B cell (primary cell): Measurements from ENCODE around the gene STK11. TPM values are rescaled to one million over a fixed set of nuclear protein-coding genes. Genes with fewer than 3 reads are reported as not detected.

ENCODE experiments used
- ATAC-seq: fragments of 200-7000 bp; cut with Tn5 transposase; one replicate; pipeline ENCODE4 v1.10.0; 2021; ENCODE audit warnings: low read depth, mild to moderate bottlenecking, moderate number of reproducible peaks, moderate library complexity
- CTCF ChIA-PET: fragments of 350-600 bp; sonication (Branson Sonifier 250); formaldehyde crosslinking; loops from one replicate; lab custom pipeline; 2021; ENCODE audit warnings: antibody characterized with exemption, inconsistent platforms; lab: Charles Lee
- POLR2A ChIA-PET: fragments of 350-600 bp; sonication (Branson Sonifier 250); formaldehyde crosslinking; loops from one replicate; lab custom pipeline; 2021; ENCODE audit warnings: antibody characterized with exemption; lab: Charles Lee
- DNase-seq: peaks from one replicate; pipeline ENCODE4 v3.0.0; 2013
- H2AFZ ChIP-seq: 2 replicates; pipeline ENCODE4 v1.6.1; 2012; ENCODE audit warnings: mild to moderate bottlenecking, low read depth, low read length; ENCODE audit not compliant: insufficient read depth, poor library complexity, severe bottlenecking
- H3K27ac ChIP-seq, 2 donors: 1 replicate in 1 of 2; 2 replicates in 1 of 2; pipeline ENCODE4 v1.5.1; 2012 to 2013; ENCODE audit warnings: low read length in 2 of 2, mild to moderate bottlenecking in 2 of 2, moderate library complexity in 1 of 2
- H3K27me3 ChIP-seq, 4 experiments: fragments of 200-600 bp in 1 of 4; sonication (generic) in 1 of 4; replicated peaks in 1 of 4; 1 replicate in 2 of 4; 2 replicates in 2 of 4; pipeline versions ENCODE4 v1.6.1 to v1.7.0; 2013 to 2016; ENCODE audit warnings: low read length in 3 of 4, mild to moderate bottlenecking in 2 of 4, mixed read lengths in 1 of 4, moderate library complexity in 1 of 4; ENCODE audit not compliant: insufficient read depth in 4 of 4, control insufficient read depth in 3 of 4; ENCODE audit errors: control extremely low read depth in 1 of 4
- H3K36me3 ChIP-seq, 2 experiments: replicated peaks in 1 of 2; 1 replicate in 1 of 2; 2 replicates in 1 of 2; pipeline versions ENCODE4 v1.6.1 to v1.7.1; 2013; ENCODE audit warnings: low read length in 1 of 2; ENCODE audit not compliant: insufficient read depth in 2 of 2, control insufficient read depth in 1 of 2; ENCODE audit errors: control extremely low read depth in 1 of 2, extremely low read depth in 1 of 2
- H3K4me1 ChIP-seq, 2 donors: fragments of 200-600 bp in 1 of 2; sonication (generic) in 1 of 2; 1 replicate in 1 of 2; 2 replicates in 1 of 2; pipeline versions ENCODE4 v1.5.1 to v1.6.1; 2013 to 2017; ENCODE audit warnings: low read length in 2 of 2; ENCODE audit not compliant: control insufficient read depth in 2 of 2, insufficient read depth in 2 of 2
- H3K4me2 ChIP-seq: replicated peaks from 2 replicates; pipeline ENCODE3; 2012; ENCODE audit warnings: mild to moderate bottlenecking, low read depth, low read length; ENCODE audit not compliant: poor library complexity, severe bottlenecking
- H3K4me3 ChIP-seq, 5 experiments: fragments of 200-600 bp in 1 of 5; sonication (generic) in 1 of 5; 1 replicate in 3 of 5; 2 replicates in 2 of 5; pipeline versions ENCODE4 v1.5.1 to v1.7.0; 2011 to 2016; ENCODE audit warnings: low read length in 4 of 5, mild to moderate bottlenecking in 4 of 5, low read depth in 2 of 5, control low read depth in 1 of 5, moderate library complexity in 1 of 5; ENCODE audit not compliant: insufficient read depth in 1 of 5; ENCODE audit errors: control extremely low read depth in 1 of 5, extremely low read depth in 1 of 5
- H3K79me2 ChIP-seq: fragments of 200-600 bp; sonication (generic); one replicate; pipeline ENCODE4 v1.6.0; 2016; ENCODE audit warnings: low read length; ENCODE audit not compliant: control insufficient read depth, insufficient read depth
- H3K9ac ChIP-seq: fragments of 200-600 bp; sonication (generic); 2 replicates; pipeline ENCODE4 v1.6.1; 2017; ENCODE audit warnings: mild to moderate bottlenecking, low read length, moderate library complexity
- H3K9me3 ChIP-seq, 3 donors: one replicate each; pipeline versions ENCODE4 v1.6.1 to v1.7.1; 2013; ENCODE audit warnings: low read length in 2 of 3; ENCODE audit not compliant: control insufficient read depth in 2 of 3, insufficient read depth in 1 of 3; ENCODE audit errors: control extremely low read depth in 1 of 3
- H4K20me1 ChIP-seq: 2 replicates; pipeline ENCODE4 v1.6.0; 2012; ENCODE audit warnings: mild to moderate bottlenecking, low read length; ENCODE audit not compliant: insufficient read depth, control insufficient read depth, poor library complexity, severe bottlenecking
- H3K27ac Mint-ChIP-seq: one replicate; pipeline ENCODE4 v1.8.0; 2021; ENCODE audit warnings: mixed read lengths
- H3K27me3 Mint-ChIP-seq: one replicate; pipeline ENCODE4 v1.8.0; 2021; ENCODE audit warnings: mixed read lengths
- H3K4me1 Mint-ChIP-seq: one replicate; pipeline ENCODE4 v1.8.0; 2021; ENCODE audit warnings: mixed read lengths
- H3K4me3 Mint-ChIP-seq: one replicate; pipeline ENCODE4 v1.8.0; 2021; ENCODE audit warnings: mixed read lengths
- H3K9me3 Mint-ChIP-seq: one replicate; pipeline ENCODE4 v1.8.0; 2022; ENCODE audit warnings: mixed read lengths; ENCODE audit not compliant: insufficient read depth
- EZH2 ChIP-seq: IDR thresholded peaks from 2 replicates; pipeline ENCODE4 v1.6.1; 2012; ENCODE audit warnings: borderline replicate concordance, low read depth, mild to moderate bottlenecking, moderate library complexity, low read length; ENCODE audit not compliant: insufficient read depth, poor library complexity, severe bottlenecking
- WGBS: methylation state at CpG from one replicate; pipeline ENCODE4 v1.1.5; 2013; ENCODE audit warnings: missing lambda C conversion rate; ENCODE audit not compliant: insufficient coverage; 5-methylcytosine and 5-hydroxymethylcytosine counted together
- intact Hi-C: fragments of 100-400 bp; cut with micrococcal nuclease; formaldehyde crosslinking; loops from one replicate; pipeline ENCODE4 v1.10.0; 2022
- polyA plus RNA-seq: library from polyadenylated mRNA; depleted of rRNA; stranded (reverse); fragments of >200 nt; gene quantifications from 2 replicates; pipeline ENCODE4 v1.2.3, GENCODE V29; 2012
- total RNA-seq, 2 donors: library from RNA; stranded (reverse); fragments of 120-200 nt in 1 of 2; gene quantifications; 1 replicate in 1 of 2; 2 replicates in 1 of 2; pipeline versions ENCODE4 v1.2.3 to v1.2.4, GENCODE V29; 2013 to 2022
- TF ChIP-seq, protein P1 (sequence below): fragments of 200-600 bp; IDR thresholded peaks from one replicate; pipeline ENCODE4 v1.8.0; 2022; ENCODE audit warnings: antibody characterized with exemption, mild to moderate bottlenecking

STK11 gene
- total and polyA plus RNA-seq, 2 donors (not counting 1 experiment from before 2014, with no cell fraction given): 87.9 to 89.9 TPM

DNA sequence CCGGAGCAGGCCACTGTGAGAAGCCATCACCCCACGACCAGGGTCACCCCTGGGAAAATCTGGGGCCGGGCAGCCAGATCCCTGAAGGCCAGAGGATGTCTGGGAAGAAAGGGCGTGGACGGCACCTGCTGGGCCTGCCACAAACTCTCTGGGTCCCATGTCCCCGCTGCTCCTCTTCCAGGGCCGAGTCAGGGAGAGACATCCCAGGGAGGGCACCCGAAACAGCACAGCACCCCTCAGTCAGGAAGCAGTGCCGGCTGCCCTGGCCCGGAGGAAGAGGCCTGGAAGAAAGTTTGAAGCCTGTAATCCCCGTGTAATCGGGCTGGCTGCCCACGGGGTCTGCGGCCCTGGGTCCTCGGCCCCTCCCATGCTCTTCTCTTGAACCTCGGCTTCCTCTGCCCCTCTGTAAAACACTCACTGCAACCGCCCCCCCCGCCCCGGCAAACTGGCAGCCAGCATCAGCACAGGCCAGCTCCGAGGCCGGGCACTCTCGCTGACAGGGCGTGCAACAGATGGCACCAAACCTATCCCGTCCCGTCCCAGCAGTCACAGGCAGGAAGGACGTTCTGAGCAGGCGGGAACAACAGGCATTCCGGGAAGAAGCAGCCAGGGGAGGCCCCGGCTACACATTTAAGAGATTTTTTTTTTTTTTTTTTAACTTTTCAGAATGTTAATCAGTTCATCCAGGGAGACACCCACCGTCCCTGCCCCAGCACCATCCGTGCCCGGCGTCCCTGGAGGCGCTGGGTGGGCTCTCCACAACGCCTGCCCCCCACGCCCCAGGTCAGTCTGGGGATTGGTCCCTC lies 33.0 kb upstream of the STK11 start:
- H3K4me3 ChIP-seq: peak overlapping the region in 4 of 5 experiments; percentile 68 to 98 (median 82)
- peak overlapping the region; percentile 96 for H3K9ac ChIP-seq
- DNase-seq: no peak
- ATAC-seq: no peak
- H2AFZ ChIP-seq: no peak overlapping the region
- no peaks in the 10 kb centered on the region for H3K27me3 Mint-ChIP-seq
- H3K27ac ChIP-seq: peak overlapping the region; percentile 51 to 85
- CTCF ChIA-PET: no interaction called here
- H3K9me3 ChIP-seq: peaks cover 0 to 5% (median 0%) of the 10 kb centered on the region in 3 donors
- peaks cover 0 to 3% of the 10 kb centered on the region in 2 experiments for H3K36me3 ChIP-seq
- H3K4me2 ChIP-seq: peak overlapping the region; percentile 99
- TF ChIP-seq, protein P1, sequence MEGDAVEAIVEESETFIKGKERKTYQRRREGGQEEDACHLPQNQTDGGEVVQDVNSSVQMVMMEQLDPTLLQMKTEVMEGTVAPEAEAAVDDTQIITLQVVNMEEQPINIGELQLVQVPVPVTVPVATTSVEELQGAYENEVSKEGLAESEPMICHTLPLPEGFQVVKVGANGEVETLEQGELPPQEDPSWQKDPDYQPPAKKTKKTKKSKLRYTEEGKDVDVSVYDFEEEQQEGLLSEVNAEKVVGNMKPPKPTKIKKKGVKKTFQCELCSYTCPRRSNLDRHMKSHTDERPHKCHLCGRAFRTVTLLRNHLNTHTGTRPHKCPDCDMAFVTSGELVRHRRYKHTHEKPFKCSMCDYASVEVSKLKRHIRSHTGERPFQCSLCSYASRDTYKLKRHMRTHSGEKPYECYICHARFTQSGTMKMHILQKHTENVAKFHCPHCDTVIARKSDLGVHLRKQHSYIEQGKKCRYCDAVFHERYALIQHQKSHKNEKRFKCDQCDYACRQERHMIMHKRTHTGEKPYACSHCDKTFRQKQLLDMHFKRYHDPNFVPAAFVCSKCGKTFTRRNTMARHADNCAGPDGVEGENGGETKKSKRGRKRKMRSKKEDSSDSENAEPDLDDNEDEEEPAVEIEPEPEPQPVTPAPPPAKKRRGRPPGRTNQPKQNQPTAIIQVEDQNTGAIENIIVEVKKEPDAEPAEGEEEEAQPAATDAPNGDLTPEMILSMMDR: no peak
- TF ChIP-seq EZH2: no peak
- intact Hi-C loops: no loop called here
- peaks cover 6 to 13% of the 10 kb centered on the region in 2 donors for H3K4me1 ChIP-seq
- POLR2A ChIA-PET: interaction anchor here (0.7 kb wide), 1 partner anchor 39 kb away, joined by 6 read pairs; no protein-coding TSS in a partner anchor
- H3K4me3 Mint-ChIP-seq: peak overlapping the region; percentile 89
- peaks cover 37% of the 10 kb centered on the region for H4K20me1 ChIP-seq
- 76% methylated on average over 26 of the region's 36 CpGs for WGBS
- H3K27me3 ChIP-seq: no peaks in the 10 kb centered on the region
- H3K4me1 Mint-ChIP-seq: peaks cover 31% of the 10 kb centered on the region
- peaks cover 67% of the 10 kb centered on the region for H3K79me2 ChIP-seq
- no peaks in the 10 kb centered on the region for H3K9me3 Mint-ChIP-seq
- H3K27ac Mint-ChIP-seq: peak overlapping the region; percentile 92
